GM23338 (cell line): Measurements from ENCODE around the gene CABYR. TPM values are rescaled to one million over a fixed set of nuclear protein-coding genes. Genes with fewer than 3 reads are reported as not detected.

Experiments used
- ATAC-seq: fragments of 200-7000 bp; cut with Tn5 transposase; 3 replicates; pipeline ENCODE4 v1.9.1; 2020
- DNase-seq: peaks from one replicate; pipeline ENCODE4 v3.0.0-alpha.2; 2015; ENCODE audit warnings: low spot score
- H2AFZ ChIP-seq: fragments of 200-600 bp; sonication (generic); 2 replicates; pipeline ENCODE4 v1.8.0; 2016; ENCODE audit warnings: antibody characterized with exemption, mild to moderate bottlenecking, moderate library complexity
- H3F3A ChIP-seq: fragments of 200-600 bp; sonication (generic); replicated peaks from 2 replicates; pipeline ENCODE4 v1.8.0; 2017; ENCODE audit warnings: antibody characterized with exemption, mixed run types, low read depth
- H3K27ac ChIP-seq: fragments of 200-600 bp; sonication (generic); 2 replicates; pipeline ENCODE4 v1.6.1; 2016; ENCODE audit warnings: low read depth
- H3K27me3 ChIP-seq: fragments of 200-600 bp; sonication (generic); 2 replicates; pipeline ENCODE4 v1.8.0; 2016; ENCODE audit warnings: mild to moderate bottlenecking, mixed run types, moderate library complexity; ENCODE audit not compliant: insufficient read depth
- H3K36me3 ChIP-seq: fragments of 200-600 bp; sonication (generic); 2 replicates; pipeline ENCODE4 v1.8.0; 2016; ENCODE audit warnings: mild to moderate bottlenecking; ENCODE audit not compliant: insufficient read depth
- H3K4me1 ChIP-seq: fragments of 200-600 bp; sonication (generic); 2 replicates; pipeline ENCODE4 v1.8.0; 2016; ENCODE audit warnings: mild to moderate bottlenecking, moderate library complexity; ENCODE audit not compliant: insufficient read depth
- H3K4me2 ChIP-seq: fragments of 200-600 bp; sonication (generic); 2 replicates; pipeline ENCODE4 v1.7.1; 2017; ENCODE audit warnings: mixed run types
- H3K4me3 ChIP-seq: fragments of 200-600 bp; sonication (generic); 2 replicates; pipeline ENCODE4 v1.6.1; 2016; ENCODE audit warnings: mixed run types
- H3K79me2 ChIP-seq: fragments of 200-600 bp; sonication (generic); replicated peaks from 2 replicates; pipeline ENCODE4 v1.8.0; 2017; ENCODE audit warnings: mild to moderate bottlenecking; ENCODE audit not compliant: insufficient read depth
- H3K9me2 ChIP-seq: fragments of 200-600 bp; sonication (generic); 2 replicates; pipeline ENCODE4 v1.8.0; 2017; ENCODE audit not compliant: insufficient read depth
- H4K20me1 ChIP-seq: fragments of 200-600 bp; sonication (generic); replicated peaks from 2 replicates; pipeline ENCODE4 v1.8.0; 2017; ENCODE audit warnings: mild to moderate bottlenecking; ENCODE audit not compliant: insufficient read depth
- H3K27ac Mint-ChIP-seq: 2 replicates; pipeline ENCODE4 v1.8.0; 2020; ENCODE audit warnings: inconsistent platforms, mild to moderate bottlenecking, moderate library complexity, mixed read lengths
- H3K27me3 Mint-ChIP-seq: 3 replicates; pipeline ENCODE4 v1.8.0; 2022; ENCODE audit warnings: low read depth, mild to moderate bottlenecking, moderate library complexity, mixed read lengths, inconsistent platforms; ENCODE audit not compliant: insufficient read depth, poor library complexity
- H3K36me3 Mint-ChIP-seq: 3 replicates; pipeline ENCODE4 v1.8.0; 2021; ENCODE audit warnings: low read depth, mild to moderate bottlenecking, inconsistent platforms, moderate library complexity, mixed read lengths
- H3K4me1 Mint-ChIP-seq: 3 replicates; pipeline ENCODE4 v1.8.0; 2020; ENCODE audit warnings: mild to moderate bottlenecking, inconsistent platforms, mixed read lengths
- H3K4me3 Mint-ChIP-seq: 3 replicates; pipeline ENCODE4 v1.8.0; 2021; ENCODE audit warnings: moderate library complexity, mild to moderate bottlenecking, inconsistent platforms, mixed read lengths
- H3K9me3 Mint-ChIP-seq: 3 replicates; pipeline ENCODE4 v1.8.0; 2020; ENCODE audit warnings: moderate library complexity, mild to moderate bottlenecking, inconsistent platforms, mixed read lengths
- CREB1 ChIP-seq: fragments of 250-450 bp; sonication (Bioruptor Pico); IDR thresholded peaks from 2 replicates; pipeline ENCODE4 v1.5.0; 2020; ENCODE audit warnings: low read depth, mild to moderate bottlenecking, moderate library complexity
- EZH2 ChIP-seq: fragments of 200-600 bp; sonication (generic); IDR thresholded peaks from one replicate; pipeline ENCODE4 v1.8.0; 2017; ENCODE audit warnings: antibody characterized with exemption, mild to moderate bottlenecking, low read depth; ENCODE audit not compliant: unreplicated experiment
- EZH2phosphoT487 ChIP-seq: fragments of 200-600 bp; sonication (generic); IDR thresholded peaks from one replicate; pipeline ENCODE4 v1.8.1; 2018; ENCODE audit warnings: antibody characterized with exemption; ENCODE audit not compliant: unreplicated experiment
- JUNB ChIP-seq: IDR thresholded peaks from one replicate; pipeline ENCODE4 v1.6.1; 2016; ENCODE audit warnings: antibody characterized with exemption; ENCODE audit not compliant: unreplicated experiment
- NANOG ChIP-seq: IDR thresholded peaks from 2 replicates; pipeline ENCODE4 v1.6.1; 2016; ENCODE audit warnings: antibody characterized with exemption, borderline replicate concordance
- POLR2AphosphoS5 ChIP-seq: IDR thresholded peaks from 2 replicates; pipeline ENCODE4 v1.6.1; 2016; ENCODE audit warnings: antibody characterized with exemption, low read depth
- STAT1 ChIP-seq: IDR thresholded peaks from one replicate; pipeline ENCODE4 v1.6.1; 2016; ENCODE audit warnings: antibody characterized with exemption; ENCODE audit not compliant: unreplicated experiment
- ZNF114 ChIP-seq: fragments of 250-450 bp; sonication (Bioruptor Pico); IDR thresholded peaks from 2 replicates; pipeline ENCODE4 v1.5.0; 2020; ENCODE audit warnings: mild to moderate bottlenecking, moderate library complexity
- ZNF331 ChIP-seq: fragments of 250-450 bp; sonication (Bioruptor Pico); IDR thresholded peaks from 2 replicates; pipeline ENCODE4 v1.5.0; 2020; ENCODE audit warnings: low read depth, mild to moderate bottlenecking, moderate library complexity
- ZNF462 ChIP-seq: fragments of 250-450 bp; sonication (Bioruptor Pico); IDR thresholded peaks from 2 replicates; pipeline ENCODE4 v1.5.0; 2020; ENCODE audit warnings: mild to moderate bottlenecking, moderate library complexity
- polyA plus RNA-seq: library from polyadenylated mRNA; unstranded; fragments of >200 nt; fragmentation: Nextera tagmentation; extraction: Ambion mirVana; gene quantifications from 2 replicates; pipeline ENCODE4 v1.2.1, GENCODE V29; 2016
- total RNA-seq: library from RNA; depleted of rRNA; stranded (reverse); fragments of >200 nt; shearing (Covaris generic); gene quantifications from 2 replicates; pipeline ENCODE4 v1.2.3, GENCODE V29; 2014
- TF ChIP-seq, protein P1 (sequence below): IDR thresholded peaks from one replicate; pipeline ENCODE4 v1.6.1; 2018; ENCODE audit warnings: antibody characterized with exemption; ENCODE audit not compliant: unreplicated experiment
- TF ChIP-seq, protein P2 (sequence below), 2 experiments: fragments of 200-600 bp in 1 of 2; sonication (generic) in 1 of 2; conservative IDR thresholded peaks; 2 replicates each; pipeline versions ENCODE4 v1.5.1 to v1.6.1; 2016 to 2017; ENCODE audit warnings: antibody characterized with exemption in 2 of 2, low read depth in 2 of 2, mild to moderate bottlenecking in 2 of 2, moderate library complexity in 1 of 2
- TF ChIP-seq, protein P3 (sequence below): IDR thresholded peaks from 2 replicates; pipeline ENCODE4 v1.6.1; 2016; ENCODE audit warnings: antibody characterized with exemption

CABYR gene
- total and polyA plus RNA-seq, 2 experiments from 2014 or later: 24.0 to 48.4 TPM

DNA sequence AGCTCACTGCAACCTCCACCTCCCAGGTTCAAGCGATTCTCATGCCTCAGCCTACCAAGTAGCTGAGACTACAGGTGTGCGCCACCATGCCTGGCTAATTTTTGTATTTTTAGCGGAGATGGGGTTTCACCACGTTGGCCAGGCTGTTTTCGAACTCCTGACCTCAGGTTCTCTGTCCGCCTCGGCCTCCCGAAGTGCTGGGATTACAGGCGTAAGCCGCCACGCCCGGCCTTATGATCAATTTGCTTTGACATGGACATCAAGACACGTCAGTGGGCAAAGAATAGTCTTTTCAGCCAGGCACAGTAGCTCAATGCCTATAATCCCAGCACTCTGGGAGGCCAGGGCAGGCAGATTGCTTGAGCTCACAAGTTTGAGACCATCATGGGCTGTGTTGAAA is 48.0 kb upstream of the CABYR start:
- Histone ChIP-seq H3K27me3 (no peaks in the 10 kb centered on the region), H3K36me3 (peaks cover 8% of the 10 kb centered on the region), H3K9me2 (no peaks in the 10 kb centered on the region), H3K4me3 (no peak overlapping the region), H2AFZ (no peak overlapping the region), H3F3A (no peaks in the 10 kb centered on the region), H3K4me1 (no peaks in the 10 kb centered on the region), H3K4me2 (no peak overlapping the region), H3K27ac (no peak overlapping the region), H4K20me1 (no peaks in the 10 kb centered on the region; the same call in 1 of the 2 replicates), H3K79me2 (0 out of 2 replicates have a peak, but pooled peaks cover 6% of the 10 kb centered on the region)
- no peak for DNase-seq
- no peak for ATAC-seq
- H3K36me3 Mint-ChIP-seq: peaks cover 12% of the 10 kb centered on the region
- no peaks in the 10 kb centered on the region for H3K27me3 Mint-ChIP-seq
- TF ChIP-seq NANOG (no peak), ZNF331 (CRISPR knock-in tag) (no peak), EZH2phosphoT487 (no peak), CREB1 (no peak), EZH2 (no peak), STAT1 (no peak), JUNB (no peak), POLR2AphosphoS5 (no peak), ZNF114 (CRISPR knock-in tag) (no peak), ZNF462 (no peak)
- TF ChIP-seq, protein P1, sequence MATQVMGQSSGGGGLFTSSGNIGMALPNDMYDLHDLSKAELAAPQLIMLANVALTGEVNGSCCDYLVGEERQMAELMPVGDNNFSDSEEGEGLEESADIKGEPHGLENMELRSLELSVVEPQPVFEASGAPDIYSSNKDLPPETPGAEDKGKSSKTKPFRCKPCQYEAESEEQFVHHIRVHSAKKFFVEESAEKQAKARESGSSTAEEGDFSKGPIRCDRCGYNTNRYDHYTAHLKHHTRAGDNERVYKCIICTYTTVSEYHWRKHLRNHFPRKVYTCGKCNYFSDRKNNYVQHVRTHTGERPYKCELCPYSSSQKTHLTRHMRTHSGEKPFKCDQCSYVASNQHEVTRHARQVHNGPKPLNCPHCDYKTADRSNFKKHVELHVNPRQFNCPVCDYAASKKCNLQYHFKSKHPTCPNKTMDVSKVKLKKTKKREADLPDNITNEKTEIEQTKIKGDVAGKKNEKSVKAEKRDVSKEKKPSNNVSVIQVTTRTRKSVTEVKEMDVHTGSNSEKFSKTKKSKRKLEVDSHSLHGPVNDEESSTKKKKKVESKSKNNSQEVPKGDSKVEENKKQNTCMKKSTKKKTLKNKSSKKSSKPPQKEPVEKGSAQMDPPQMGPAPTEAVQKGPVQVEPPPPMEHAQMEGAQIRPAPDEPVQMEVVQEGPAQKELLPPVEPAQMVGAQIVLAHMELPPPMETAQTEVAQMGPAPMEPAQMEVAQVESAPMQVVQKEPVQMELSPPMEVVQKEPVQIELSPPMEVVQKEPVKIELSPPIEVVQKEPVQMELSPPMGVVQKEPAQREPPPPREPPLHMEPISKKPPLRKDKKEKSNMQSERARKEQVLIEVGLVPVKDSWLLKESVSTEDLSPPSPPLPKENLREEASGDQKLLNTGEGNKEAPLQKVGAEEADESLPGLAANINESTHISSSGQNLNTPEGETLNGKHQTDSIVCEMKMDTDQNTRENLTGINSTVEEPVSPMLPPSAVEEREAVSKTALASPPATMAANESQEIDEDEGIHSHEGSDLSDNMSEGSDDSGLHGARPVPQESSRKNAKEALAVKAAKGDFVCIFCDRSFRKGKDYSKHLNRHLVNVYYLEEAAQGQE: no peak
- TF ChIP-seq, protein P2, sequence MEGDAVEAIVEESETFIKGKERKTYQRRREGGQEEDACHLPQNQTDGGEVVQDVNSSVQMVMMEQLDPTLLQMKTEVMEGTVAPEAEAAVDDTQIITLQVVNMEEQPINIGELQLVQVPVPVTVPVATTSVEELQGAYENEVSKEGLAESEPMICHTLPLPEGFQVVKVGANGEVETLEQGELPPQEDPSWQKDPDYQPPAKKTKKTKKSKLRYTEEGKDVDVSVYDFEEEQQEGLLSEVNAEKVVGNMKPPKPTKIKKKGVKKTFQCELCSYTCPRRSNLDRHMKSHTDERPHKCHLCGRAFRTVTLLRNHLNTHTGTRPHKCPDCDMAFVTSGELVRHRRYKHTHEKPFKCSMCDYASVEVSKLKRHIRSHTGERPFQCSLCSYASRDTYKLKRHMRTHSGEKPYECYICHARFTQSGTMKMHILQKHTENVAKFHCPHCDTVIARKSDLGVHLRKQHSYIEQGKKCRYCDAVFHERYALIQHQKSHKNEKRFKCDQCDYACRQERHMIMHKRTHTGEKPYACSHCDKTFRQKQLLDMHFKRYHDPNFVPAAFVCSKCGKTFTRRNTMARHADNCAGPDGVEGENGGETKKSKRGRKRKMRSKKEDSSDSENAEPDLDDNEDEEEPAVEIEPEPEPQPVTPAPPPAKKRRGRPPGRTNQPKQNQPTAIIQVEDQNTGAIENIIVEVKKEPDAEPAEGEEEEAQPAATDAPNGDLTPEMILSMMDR (conservative IDR thresholded peaks at IDR 0.05; ENCODE audit: low read depth in 2 of 2): no peak
- TF ChIP-seq, protein P3, sequence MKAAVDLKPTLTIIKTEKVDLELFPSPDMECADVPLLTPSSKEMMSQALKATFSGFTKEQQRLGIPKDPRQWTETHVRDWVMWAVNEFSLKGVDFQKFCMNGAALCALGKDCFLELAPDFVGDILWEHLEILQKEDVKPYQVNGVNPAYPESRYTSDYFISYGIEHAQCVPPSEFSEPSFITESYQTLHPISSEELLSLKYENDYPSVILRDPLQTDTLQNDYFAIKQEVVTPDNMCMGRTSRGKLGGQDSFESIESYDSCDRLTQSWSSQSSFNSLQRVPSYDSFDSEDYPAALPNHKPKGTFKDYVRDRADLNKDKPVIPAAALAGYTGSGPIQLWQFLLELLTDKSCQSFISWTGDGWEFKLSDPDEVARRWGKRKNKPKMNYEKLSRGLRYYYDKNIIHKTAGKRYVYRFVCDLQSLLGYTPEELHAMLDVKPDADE: no peak
- H3K27ac Mint-ChIP-seq: no peak overlapping the region
- H3K4me1 Mint-ChIP-seq: no peaks in the 10 kb centered on the region; the same call in 2 of the 3 replicates
- H3K9me3 Mint-ChIP-seq: no peaks in the 10 kb centered on the region
- H3K4me3 Mint-ChIP-seq: no peak overlapping the region
